HG03575 (cell line): ENCODE results near the gene PLCL2.
"Not testable (repeated sequence)": the region's sequence is repeated elsewhere in the genome, so short reads cannot be mapped to it uniquely, and the experiment has no call there.

Experiments
- ATAC-seq: cut with Tn5 transposase; IDR thresholded peaks from one replicate; pipeline ENCODE4 v1.9.1; 2021; ENCODE audit not compliant: unreplicated experiment, insufficient number of reproducible peaks, low FRiP score; ENCODE audit errors: extremely low read depth

Gene PLCL2

DNA sequence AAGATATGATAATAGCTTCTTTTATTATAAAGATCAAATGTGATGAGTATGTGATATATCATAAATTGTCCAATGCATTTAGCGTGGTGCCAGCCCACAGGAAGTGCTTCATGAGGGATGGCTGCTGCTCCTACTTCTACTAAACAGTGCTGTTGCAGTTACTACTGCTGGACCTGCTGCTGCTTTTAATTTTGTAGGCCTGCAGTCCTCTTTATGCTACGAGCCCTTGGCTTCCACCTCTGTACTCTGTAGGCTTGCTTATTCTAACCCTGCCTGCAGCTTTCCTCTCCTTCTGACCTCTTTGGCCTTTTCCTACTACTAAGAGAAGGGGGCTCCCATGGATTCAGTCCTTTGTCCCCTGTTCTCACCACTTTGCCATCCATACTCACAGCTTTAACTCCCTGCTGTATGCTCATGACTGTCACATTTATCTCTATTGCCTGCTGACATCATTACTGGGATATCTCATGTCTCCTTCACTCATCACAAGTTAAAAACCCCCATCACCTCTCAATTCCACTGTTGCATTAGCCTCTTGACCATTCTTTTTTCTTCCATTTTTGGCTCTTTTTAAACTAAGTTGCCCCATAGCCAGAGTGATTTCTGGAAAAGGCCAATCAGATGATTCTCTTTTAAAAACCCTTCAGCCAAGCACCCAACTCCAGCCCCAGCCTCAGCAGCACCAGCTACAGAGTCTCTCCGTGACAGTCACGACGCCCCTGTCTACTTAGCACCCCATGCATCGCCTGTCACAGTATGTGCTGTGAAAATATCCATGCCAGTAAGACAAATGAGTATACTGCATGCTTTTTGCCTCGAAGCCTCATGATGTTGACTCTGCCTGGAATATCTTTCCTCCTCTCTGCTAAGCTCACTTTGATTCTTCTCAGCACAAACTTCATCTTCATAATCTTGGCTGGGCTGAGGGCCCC lies 56.3 kb downstream of the PLCL2 start:
- ATAC-seq, result no peak

DNA sequence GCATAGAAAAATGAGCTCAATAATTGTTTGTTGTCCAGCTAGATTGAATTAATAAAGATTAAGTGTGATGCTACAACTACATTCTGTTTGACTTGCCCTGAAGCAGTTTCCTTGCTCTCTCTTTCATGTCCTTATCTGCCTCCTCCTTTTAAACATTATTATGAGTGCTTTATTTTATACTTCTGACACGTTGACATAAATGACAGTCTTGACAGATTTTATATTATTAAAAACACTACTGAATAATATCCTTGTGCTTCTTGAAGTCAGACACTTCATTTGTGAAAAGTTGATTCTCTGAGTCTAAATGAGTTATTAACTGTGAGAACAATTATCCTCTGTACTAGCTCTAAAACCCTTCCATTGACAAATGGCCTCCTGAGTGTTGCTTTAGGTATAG lies 58.2 kb downstream of the PLCL2 start:
- ATAC-seq, result no peak

DNA sequence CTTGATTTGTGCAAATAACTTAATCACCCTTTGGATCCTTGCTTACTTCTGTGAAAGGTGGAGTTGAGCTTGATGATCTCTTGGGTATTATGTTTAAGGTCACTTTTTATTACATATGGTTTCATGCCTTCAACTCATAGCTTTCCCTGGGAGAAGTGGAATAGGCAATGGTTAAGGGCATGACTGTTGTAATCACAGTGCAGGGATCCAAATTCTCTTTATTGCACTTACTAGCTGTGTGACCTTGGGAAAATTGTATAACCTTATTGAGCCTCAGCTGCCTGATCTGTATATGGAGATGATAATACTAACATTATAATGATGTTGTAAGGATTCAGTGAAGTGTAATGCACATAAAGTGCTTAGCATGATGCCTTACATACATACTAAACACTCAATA lies 59.1 kb downstream of the PLCL2 start:
- ATAC-seq, result no peak

DNA sequence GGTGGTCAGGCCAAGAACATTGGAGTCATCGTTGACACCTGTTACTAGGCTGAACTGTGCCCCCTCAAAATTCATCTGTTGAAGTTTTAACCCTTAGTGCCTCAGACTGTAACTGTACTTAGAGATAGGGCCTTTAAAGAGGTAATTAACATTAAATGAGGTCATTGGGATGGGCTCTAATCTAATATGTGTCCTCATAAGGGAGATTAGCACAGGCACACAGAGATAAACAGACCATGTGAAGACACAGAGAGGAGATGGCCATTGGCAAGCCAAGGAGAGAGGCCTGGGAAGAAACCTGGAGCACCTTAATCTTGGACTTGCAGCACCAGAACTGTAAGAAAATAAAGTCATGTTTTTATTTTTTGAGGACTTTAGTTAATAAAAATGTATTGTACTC lies 59.6 kb downstream of the PLCL2 start:
- ATAC-seq, result no peak

DNA sequence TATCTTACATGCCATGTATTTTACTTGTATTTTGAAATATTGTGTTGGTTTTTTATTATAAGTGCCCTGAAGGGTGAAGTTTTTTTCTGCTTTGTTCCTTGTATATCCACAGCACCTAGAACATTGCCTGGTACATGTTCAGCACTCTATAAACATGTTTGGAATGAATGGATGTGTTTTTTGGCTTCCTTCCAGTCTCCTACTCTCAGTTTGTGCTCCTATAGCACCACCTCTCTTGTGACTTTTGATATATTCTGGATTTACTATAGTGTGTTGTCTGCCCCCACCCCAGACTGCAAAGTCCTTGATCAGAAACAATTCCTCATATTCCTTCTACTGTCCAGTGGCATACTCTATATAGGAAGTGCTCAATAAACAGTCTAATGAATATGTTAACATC lies 60.6 kb downstream of the PLCL2 start:
- ATAC-seq, result no peak

DNA sequence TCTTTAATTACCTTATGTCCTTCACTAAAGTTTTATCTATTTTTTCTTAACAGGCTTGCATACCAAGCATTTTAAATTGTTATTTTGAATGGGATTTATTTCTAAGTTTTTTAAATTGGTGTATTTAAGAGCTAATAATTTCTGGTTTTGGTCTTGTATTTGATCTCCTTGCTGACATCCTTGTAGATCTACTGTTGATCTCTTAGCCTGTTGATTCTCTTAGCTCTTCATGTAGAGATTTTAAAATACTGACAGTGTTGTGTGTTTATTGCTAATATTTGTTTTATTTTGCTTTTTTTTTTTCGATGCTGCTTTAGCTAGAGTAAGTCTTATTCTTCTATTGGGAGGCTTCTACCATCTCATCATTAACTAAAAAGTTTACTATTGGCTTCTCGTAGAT lies 65.5 kb downstream of the PLCL2 start:
- no peak for ATAC-seq

DNA sequence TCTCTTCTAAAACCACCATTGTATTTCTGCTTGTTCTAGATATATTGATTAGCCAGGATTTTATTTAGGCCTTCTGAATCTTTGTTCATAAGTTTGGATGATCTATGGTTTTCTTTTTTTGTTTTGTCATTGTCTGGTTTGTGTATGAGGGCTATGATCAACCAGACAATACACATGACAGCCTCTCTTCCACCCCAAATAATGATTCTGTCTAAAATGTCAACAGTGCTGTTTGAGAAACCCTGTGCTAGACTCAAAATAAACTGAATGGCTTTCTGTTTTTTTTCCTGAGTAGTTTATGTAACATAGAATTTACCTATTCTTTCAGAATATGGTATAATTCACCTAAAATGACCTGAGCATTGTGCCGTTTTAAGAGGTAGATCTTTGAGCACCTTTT lies 66.1 kb downstream of the PLCL2 start:
- ATAC-seq, result no peak

DNA sequence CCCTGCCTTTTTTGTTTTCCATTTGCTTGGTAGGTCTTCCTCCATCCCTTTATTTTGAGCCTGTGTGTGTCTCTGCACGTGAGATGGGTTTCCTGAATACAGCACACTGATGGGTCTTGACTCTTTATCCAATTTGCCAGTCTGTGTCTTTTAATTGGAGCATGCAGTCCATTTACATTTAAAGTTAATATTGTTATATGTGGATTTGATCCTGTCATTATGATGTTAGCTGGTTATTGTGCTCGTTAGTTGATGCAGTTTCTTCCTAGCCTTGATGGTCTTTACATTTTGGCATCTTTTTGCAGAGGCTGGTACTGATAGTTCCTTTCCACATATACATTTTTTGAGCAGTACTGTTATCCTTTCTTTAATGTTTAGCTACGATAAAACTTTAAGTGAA lies 73.1 kb downstream of the PLCL2 start:
- ATAC-seq, result not testable (repeated sequence)

DNA sequence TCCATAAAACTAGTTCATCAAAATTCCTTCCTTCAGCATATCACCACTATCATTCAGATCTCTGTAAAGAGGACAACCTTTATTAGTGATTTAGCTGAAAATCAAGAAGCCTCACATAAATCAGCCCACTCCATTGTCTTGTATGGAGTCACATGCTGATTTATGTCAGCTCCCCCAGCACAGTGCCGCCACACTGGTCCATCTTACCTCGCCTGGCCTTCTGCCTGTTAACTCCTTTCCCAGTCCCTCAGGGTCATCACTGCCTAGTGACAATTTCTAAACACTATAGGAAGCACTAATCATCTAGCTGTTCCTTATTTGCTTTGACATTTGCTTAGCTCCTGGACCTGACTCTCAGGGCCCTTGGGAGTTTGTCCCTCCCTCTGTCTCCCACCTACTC lies 75.4 kb downstream of the PLCL2 start:
- ATAC-seq, result no peak

DNA sequence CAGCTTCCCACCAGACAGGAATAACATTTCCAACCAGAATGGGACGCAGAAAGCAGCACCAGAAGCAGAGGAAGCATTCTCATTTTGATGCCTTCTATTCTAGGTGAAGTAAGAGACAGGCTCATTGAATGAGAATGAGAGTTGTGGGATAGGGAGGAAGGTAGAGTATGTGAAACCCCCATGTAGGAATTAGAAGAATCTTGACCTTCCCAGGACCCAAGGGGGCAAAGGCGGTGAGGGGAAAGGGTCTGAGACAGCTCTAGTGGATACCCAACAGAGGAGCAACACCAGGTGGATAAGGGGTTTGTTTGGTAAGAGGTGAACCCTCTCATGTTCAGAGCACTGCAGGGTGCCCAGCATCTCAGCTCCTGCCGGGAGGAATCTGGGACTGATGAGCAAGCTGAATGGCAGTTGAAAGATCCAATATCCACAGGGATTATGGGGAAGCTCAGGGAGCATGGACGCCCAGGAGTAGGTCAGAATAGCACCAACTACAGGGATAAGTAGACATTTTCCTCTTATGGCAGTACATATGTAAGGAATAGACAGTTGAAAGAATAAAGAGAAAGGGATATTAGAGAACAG lies 77.0 kb downstream of the PLCL2 start:
- ATAC-seq, result no peak

DNA sequence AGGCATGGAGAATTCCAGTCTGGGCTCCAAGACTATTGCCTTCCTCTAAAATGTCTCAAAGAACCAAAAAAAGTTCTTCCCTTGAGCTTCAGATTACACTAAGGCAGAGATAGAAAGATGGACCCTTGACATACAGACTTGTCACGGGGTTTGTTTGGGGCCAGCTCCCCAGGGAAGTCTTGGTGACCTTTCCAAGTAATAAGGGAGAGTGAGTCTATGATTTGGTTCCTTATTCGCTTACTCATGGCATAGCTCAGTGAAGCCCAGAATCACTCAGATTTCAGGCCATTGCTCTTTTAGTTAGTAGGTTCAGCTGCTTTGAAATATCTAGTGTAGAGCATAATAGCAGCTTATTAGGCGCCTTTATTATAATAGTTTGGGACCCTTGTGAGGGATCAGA lies 90.3 kb downstream of the PLCL2 start:
- no peak for ATAC-seq

DNA sequence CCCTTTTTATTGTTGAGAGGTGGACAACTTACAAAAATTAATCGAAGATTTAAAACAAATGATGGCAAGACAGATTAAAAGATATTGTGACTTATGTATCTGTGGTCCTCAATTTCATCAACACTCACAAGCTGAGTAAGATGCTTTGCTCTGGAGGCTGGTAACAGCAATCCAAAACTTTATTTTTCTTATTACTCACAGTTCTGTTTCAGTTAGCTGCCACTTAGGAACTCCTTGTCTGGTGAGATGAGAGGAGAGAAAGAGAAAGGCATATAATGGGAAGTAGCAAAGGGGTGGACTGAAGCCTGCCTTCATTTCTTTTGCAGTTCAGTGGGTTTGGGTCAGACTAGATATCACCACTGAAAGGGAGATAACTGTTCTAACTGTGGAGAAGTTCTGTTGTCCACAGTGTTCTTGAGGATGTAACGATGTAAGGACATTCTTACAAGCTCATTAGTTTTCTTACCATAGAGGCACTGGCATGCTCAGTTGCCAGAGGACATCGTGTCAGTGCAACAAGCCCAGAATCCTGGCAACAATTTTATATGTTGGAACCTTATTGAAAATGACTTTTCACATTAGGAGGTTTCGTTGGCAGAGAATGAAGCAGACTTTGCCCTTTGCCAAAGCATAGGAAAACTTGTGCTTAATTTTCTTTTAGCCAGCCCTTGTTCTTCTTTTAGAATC lies 93.6 kb downstream of the PLCL2 start:
- ATAC-seq, result no peak

DNA sequence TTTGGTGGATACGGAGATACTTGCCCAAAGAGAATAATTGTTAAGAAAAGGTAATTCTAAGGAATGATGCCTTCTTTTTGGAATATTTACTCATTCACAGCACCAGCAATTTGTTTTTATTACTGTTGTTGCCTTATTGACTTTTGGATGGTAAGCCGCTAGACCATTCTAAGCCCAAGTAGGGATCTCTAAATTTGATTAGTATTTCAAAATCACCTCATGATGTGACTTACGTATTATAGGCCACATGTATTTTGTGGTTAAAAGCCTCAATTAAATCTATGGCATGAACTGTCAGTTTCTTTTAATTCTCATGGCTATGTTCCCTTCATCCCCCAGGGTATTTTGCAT lies 94.1 kb downstream of the PLCL2 start:
- no peak for ATAC-seq

DNA sequence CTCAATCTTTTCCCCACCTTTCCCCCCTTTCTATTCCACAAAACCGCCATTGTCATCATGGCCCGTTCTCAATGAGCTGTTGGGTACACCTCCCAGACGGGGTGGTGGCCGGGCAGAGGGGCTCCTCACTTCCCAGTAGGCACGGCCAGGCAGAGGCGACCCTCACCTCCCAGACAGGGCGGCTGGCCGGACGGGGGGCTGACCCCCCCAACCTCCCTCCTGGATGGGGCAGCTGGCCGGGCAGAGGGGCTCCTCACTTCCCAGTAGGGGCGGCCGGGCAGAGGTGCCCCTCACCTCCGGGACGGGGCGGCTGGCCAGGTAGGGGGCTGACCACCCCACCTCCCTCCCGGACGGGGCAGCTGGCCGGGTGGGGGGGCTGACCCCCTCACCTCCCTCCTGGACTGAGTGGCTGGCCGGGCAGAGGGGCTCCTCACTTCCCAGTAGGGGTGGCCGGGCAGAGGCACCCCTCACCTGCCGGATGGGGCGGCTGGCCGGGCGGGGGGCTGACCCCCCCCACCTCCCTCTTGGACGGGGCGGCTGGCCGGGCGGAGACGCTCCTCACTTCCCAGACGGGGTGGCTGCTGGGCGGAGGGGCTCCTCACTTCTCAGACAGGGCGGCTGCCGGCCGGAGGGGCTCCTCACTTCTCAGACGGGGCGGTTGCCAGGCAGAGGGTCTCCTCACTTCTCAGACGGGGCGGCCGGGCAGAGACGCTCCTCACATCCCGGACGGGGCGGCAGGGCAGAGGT lies 95.2 kb downstream of the PLCL2 start:
- not testable (repeated sequence) for ATAC-seq

DNA sequence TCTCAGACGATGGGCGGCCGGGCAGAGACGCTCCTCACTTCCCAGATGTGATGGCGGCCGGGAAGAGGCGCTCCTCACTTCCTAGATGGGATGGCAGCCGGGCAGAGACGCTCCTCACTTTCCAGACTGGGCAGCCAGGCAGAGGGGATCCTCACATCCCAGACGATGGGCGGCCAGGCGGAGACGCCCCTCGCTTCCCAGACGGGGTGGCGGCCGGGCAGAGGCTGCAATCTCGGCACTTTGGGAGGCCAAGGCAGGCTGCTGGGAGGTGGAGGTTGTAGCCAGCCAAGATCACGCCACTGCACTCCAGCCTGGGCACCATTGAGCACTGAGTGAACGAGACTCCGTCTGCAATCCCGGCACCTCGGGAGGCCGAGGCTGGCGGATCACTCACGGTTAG lies 95.8 kb downstream of the PLCL2 start:
- ATAC-seq, result not testable (repeated sequence)

DNA sequence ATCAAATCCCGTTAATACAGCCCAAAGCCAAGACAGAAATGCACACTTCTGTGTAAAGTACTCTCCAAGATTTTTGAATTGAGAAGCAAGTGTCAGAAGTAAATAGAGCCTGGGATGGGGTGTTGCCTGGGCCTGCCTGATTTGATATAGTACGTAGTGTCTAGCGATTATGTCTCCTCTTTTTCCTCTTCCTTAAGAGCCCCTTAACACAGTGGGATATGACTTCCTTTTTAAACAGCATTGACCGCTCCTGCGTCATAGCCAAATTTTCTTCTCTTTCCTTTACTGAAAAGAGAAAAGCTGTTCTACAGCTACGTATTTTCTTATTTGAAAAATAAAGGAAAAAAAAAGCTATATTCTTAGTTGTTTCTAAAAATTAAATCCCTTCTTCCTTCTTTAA lies 97.7 kb downstream of the PLCL2 start:
- ATAC-seq, result no peak

DNA sequence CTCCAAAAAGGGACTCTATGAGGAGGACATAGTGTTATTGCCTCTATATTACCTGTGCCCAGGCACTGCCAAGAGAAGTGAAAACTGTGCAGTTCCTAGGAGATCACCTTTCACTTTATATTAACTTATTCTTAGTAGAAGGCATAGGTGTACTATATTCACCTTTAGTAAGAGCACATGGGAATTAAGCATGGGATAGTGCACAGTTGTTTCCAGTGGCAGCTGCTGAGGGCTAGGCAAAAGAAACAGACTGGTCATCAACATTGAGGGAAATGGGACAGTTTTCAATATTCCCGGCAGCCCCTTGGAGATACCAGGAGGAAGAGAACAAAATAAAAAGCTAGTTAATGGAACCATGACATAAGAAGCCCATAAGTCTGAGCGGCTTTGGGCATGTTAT lies 100.9 kb downstream of the PLCL2 start:
- ATAC-seq, result no peak

DNA sequence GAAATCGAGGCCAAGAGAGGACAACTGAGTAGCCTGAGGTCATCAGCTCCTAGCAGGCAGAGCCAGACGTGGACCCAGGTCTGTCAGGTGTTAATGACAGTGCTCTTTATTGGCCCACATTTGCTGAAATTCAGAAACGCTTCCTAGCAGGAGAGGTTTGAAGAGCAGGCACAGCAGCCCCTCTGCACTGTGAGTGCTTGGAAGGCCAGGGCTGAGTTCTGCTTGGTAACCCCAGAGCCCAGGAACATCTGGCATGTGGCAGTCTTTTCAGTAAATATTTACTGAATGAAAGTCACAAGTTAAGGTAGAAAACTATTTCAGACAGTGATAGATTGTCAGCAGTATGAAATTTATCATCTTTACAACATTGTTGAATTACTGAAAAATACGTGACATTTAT lies 102.4 kb downstream of the PLCL2 start:
- no peak for ATAC-seq

DNA sequence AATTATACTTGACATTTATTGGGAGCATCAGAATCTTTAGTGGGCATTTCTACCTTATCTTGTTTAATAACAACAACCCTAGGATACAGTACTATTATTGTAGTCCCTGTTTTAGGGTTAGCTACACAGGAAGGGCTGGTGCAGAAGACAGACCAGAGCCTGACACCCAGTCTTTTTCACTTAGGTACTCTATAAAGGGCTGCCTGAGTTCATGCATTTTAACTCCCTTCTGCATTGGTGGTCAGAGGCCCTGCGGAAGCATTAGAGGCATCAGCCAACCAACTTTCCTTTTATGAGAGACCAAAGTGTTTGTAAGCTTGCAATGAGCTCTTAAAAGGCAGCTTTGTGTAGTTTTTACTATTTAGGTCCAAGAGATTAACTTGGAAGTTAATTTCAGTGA lies 105.4 kb downstream of the PLCL2 start:
- no peak for ATAC-seq

DNA sequence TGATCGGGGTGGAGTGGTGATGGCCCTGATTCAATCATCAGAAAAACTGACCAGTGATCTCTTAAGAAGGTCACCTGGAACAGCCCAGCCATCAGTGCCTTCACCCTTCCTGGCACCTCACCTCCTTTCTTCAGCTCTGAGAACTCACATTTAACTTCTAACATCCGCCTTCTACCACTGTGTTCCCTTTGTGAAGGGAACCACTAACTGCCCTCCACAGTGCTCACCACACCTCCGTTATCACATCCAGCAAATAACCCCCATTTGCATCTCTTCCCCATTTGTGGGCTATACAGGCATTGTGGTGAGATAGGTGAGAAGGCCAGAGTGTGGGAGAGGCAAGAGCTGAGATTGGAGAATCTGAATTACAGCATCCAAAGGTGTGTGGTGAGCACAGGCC lies 107.4 kb downstream of the PLCL2 start:
- no peak for ATAC-seq
